Astrocyte of the spinal cord (primary cell): Measurements from ENCODE around the gene RRN3.
A peak's percentile ranks its signal among the peaks of the same experiment; 100 is the strongest.
"Not testable (repeated sequence)": the region's sequence is repeated elsewhere in the genome, so short reads cannot be mapped to it uniquely, and the experiment has no call there.

Experiments
- DNase-seq: peaks from one replicate; pipeline ENCODE4 v3.0.0; 2011; ENCODE audit warnings: low read depth, low spot score
- H3K4me3 ChIP-seq: 2 replicates; pipeline ENCODE4 v1.5.1; 2011; ENCODE audit warnings: low read depth, mild to moderate bottlenecking, low read length, moderate library complexity
- in situ Hi-C: cut with HindIII; loops from 2 replicates; pipeline ENCODE4 v1.10.0; 2017; ENCODE audit warnings: low sequenced_read_pairs
- TF ChIP-seq, protein P1 (sequence below): IDR thresholded peaks from 2 replicates; pipeline ENCODE4 v1.5.1; 2012; ENCODE audit warnings: low read depth, mild to moderate bottlenecking, low read length, inconsistent platforms

The RRN3 gene

DNA sequence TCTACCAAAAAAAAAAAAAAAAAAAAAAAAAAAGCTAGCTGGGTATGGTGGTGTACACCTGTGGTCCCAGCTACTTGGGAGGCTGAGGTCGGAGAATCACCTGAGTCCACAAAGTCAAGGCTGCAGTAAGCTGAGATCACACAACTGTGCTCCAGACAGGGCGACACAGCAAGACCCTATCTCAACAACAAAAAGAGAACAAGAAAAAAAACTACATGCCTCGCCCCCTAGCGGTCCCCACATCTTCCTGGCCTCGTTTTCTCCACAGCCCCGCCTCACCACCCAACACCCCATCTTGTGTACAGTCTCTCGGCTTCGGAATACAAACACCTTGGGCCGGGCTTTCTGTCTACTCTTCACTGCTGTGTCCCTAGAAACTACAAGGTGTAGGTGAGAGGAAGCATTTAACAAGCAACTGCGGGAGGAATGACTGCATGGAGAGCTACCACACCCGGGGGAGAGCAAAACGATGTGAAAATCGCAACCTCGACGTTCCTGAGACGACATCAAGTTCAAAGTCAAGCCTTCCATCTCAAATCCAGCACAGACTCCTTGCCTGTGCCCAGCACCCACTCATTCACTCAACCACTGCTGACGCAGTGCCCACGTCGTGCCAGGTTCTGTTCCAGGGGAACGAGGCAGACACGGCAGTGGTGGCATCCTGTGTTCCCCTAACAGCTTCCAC, 47.2 kb downstream of the RRN3 start:
- TF ChIP-seq, protein P1, sequence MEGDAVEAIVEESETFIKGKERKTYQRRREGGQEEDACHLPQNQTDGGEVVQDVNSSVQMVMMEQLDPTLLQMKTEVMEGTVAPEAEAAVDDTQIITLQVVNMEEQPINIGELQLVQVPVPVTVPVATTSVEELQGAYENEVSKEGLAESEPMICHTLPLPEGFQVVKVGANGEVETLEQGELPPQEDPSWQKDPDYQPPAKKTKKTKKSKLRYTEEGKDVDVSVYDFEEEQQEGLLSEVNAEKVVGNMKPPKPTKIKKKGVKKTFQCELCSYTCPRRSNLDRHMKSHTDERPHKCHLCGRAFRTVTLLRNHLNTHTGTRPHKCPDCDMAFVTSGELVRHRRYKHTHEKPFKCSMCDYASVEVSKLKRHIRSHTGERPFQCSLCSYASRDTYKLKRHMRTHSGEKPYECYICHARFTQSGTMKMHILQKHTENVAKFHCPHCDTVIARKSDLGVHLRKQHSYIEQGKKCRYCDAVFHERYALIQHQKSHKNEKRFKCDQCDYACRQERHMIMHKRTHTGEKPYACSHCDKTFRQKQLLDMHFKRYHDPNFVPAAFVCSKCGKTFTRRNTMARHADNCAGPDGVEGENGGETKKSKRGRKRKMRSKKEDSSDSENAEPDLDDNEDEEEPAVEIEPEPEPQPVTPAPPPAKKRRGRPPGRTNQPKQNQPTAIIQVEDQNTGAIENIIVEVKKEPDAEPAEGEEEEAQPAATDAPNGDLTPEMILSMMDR, result no peak

DNA sequence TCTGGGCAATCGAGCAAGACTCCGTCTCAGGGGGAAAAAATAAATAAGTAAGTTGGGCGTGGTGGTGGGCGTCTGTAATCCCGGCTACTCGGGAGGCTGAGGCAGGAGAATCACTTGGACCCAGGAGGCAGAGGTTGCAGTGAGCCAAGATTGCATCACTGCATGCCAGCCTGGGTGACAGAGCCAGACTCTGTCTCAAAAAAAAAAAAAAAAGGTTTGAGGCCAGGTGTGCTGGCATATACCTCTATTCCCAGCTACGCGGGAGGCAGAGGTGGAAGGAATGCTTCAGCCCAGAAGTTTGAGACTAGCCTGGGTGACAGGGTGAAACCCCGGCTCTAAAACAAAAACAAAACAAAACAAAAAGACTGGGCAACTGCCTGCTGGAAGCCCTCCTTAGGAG, 48.8 kb downstream of the RRN3 start:
- in situ Hi-C loops, H3K4me3 ChIP-seq, DNase-seq: not testable (repeated sequence)

More for the DNA sequence above, 47.2 kb downstream of the RRN3 start:
- no peak overlapping the region for H3K4me3 ChIP-seq
- no peak for DNase-seq
- in situ Hi-C loops, result no loop called here

DNA sequence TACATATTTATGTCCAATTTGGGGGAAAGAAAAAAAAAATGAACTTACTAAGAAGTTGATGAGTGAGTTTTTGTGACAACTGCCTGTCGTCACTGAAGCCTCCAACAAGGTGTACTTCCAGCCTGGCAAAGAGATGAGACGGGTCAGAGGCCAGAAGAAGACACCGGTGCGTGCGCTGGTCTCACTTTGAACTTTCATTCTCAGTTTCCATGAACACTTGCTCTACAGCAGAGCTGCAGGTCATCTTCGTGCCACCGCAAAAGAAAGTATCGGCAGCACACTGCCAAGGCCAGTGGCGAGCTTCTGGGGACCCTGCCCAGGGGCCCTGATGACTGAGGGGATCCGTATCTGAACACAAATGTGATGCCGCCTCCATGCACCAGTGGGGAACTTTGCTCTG, 49.8 kb downstream of the RRN3 start:
- TF ChIP-seq, protein P1, result no peak
- DNase-seq, result no peak
- in situ Hi-C loops, result no loop called here
- no peak overlapping the region for H3K4me3 ChIP-seq

DNA sequence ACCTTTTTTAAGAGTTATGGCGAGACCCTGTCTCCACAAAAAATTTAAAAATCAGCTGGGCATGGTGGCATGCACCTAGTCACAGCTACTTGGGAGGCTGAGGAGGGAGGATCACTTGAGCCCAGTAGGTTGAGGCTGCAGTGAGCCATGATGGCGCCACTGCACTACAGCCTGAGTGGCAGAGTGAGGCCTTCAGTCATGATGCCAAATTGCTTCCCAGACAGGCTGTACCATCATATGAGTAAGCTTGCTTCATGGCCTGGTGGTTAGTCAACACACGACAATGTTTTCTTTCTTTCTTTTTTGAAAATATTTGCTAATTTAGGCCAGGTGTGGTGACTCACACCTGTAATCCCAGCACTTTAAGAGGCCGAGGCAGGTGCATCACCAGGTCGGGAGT, 50.7 kb downstream of the RRN3 start:
- TF ChIP-seq, protein P1, result no peak
- DNase-seq, result no peak
- H3K4me3 ChIP-seq, result no peak overlapping the region
- in situ Hi-C loops, result no loop called here

DNA sequence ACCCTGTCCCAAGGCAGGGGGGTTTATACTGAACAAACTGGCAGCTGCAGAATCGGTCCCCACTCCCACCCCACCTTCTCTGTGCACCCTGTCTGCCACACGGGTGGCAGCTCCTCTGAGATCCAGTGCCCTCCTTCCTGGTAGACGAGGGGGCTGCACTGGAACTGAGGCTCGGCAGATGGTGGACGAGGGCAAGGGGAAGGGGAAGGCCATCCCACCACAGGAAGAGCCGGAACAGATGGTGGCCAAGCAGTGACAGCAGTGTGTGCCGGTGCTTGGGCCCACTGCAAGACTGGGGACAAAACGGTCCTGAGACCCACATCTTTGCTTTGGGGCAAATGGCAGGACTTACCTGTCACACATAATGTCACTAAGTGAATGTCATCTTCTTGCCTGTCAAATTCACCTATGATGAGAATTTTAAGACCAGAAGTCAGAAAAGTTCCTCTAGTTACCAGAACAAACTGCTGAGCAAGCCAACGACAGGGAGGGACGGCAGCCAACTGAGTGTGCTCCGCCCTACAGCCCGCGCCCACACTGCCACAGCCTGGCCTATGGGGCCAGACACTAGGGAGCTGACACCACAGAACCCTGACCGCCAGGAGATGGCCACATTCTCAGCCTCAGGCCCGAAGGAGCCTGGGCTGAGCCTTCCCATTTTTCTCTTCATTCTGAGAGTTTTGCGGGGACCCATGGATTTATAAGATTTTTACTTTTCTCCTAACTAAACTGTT, 52.6 kb downstream of the RRN3 start:
- peak; percentile 22 for DNase-seq
- in situ Hi-C loops, result no loop called here
- no peak overlapping the region for H3K4me3 ChIP-seq
- TF ChIP-seq, protein P1, result no peak

DNA sequence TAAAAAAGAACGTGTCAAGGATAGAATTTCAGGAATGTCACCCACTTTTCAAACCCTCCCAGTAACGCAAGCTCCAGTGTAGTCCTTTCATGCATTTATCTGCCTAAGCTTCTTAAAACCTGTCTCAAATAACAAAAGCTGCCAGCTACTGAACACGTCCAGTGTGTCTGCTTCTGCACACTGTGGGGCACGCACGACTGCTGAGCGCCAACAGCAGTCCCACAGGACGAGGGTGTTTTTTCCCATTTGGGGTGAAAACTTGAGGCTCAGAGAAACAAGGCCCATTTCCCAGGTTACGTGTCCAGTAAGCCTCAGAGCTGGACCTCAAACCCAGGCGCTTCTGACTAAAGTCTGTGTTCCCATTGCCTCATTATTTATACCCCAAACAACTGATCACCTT, 55.4 kb downstream of the RRN3 start:
- TF ChIP-seq, protein P1, result no peak
- no peak for DNase-seq
- no peak overlapping the region for H3K4me3 ChIP-seq
- in situ Hi-C loops, result no loop called here

DNA sequence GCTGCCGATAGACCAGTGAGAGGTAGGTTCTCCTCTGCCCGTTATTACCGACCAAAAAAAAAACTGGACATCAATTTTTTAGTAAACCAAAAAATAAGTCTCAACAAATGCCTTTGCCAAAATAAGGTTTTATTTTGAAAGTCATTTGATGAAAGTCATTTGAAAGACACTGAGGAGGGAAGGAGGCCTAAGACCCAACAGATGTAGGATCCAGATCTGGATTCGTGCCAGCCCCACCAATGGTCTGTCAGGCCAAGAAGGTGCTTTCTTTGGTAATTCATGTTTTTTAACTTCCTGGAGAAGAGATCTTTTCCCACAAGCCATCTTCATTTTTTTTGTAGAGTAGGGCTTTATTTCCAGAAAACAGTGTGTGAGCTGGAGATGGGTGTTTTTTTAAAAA, 56.3 kb downstream of the RRN3 start:
- in situ Hi-C loops, result no loop called here
- H3K4me3 ChIP-seq, result no peak overlapping the region
- DNase-seq, result no peak
- TF ChIP-seq, protein P1, result no peak
